HepG2 (cell line): ENCODE data around the gene C17orf58. TPM values are rescaled to one million over a fixed set of nuclear protein-coding genes. Genes with fewer than 3 reads are reported as not detected.
A peak's percentile ranks its signal among the peaks of the same experiment; 100 is the strongest.

Source experiments
- E2F5 ChIP-seq: sonication (generic); formaldehyde crosslinking; conservative IDR thresholded peaks from 2 replicates; pipeline ENCODE4 v1.4.0; 2020; ENCODE audit warnings: missing genetic modification reagents
- GFI1 ChIP-seq: sonication (generic); formaldehyde crosslinking; IDR thresholded peaks from 2 replicates; pipeline ENCODE4 v1.5.0; 2020; ENCODE audit warnings: missing genetic modification reagents, mild to moderate bottlenecking, borderline replicate concordance
- KLF6 ChIP-seq: IDR thresholded peaks from 2 replicates; pipeline ENCODE4 v1.8.0; 2016; ENCODE audit warnings: missing biosample characterization, missing genetic modification reagents
- MYPOP ChIP-seq: sonication (generic); formaldehyde crosslinking; IDR thresholded peaks from 2 replicates; pipeline ENCODE4 v1.8.1; 2023; ENCODE audit warnings: mild to moderate bottlenecking, moderate library complexity, missing genetic modification reagents
- PRDM4 ChIP-seq: sonication (generic); formaldehyde crosslinking; IDR thresholded peaks from 2 replicates; pipeline ENCODE4 v1.9.0; 2021; ENCODE audit warnings: missing genetic modification reagents, borderline replicate concordance
- TMF1 ChIP-seq: sonication (generic); formaldehyde crosslinking; IDR thresholded peaks from 2 replicates; pipeline ENCODE4 v1.8.1; 2022; ENCODE audit warnings: low read depth, missing genetic modification reagents
- ZGPAT ChIP-seq: IDR thresholded peaks from 2 replicates; pipeline ENCODE4 v1.6.1; 2016; ENCODE audit warnings: mild to moderate bottlenecking
- ZNF142 ChIP-seq: sonication (generic); formaldehyde crosslinking; IDR thresholded peaks from 2 replicates; pipeline ENCODE4 v1.4.0; 2020; ENCODE audit warnings: missing genetic modification reagents
- ZNF143 ChIP-seq: sonication (generic); formaldehyde crosslinking; IDR thresholded peaks from 2 replicates; pipeline ENCODE4 v1.4.0; 2020; ENCODE audit warnings: missing genetic modification reagents
- ZNF18 ChIP-seq: sonication (generic); formaldehyde crosslinking; IDR thresholded peaks from 2 replicates; pipeline ENCODE4 v1.8.0; 2022; ENCODE audit warnings: mild to moderate bottlenecking, missing genetic modification reagents; ENCODE audit not compliant: insufficient replicate concordance
- ZNF639 ChIP-seq: conservative IDR thresholded peaks from 2 replicates; pipeline ENCODE4 v1.6.1; 2018; ENCODE audit warnings: missing genetic modification reagents
- polyA plus RNA-seq, 8 experiments: library from polyadenylated mRNA; depleted of rRNA in 3 of 8; stranded (reverse) in 7 of 8; unstranded in 1 of 8; fragments of >200 nt; fragmentation: Illumina TruSeq in 4 of 8; extraction: Trizol in 4 of 8; gene quantifications; 2 replicates each; pipeline versions ENCODE4 v1.2.1 to v1.2.3, GENCODE V29; 2011 to 2016; ENCODE audit warnings: low read depth in 4 of 8, missing spikeins in 1 of 8, mixed read lengths in 1 of 8; ENCODE audit not compliant: insufficient read depth in 1 of 8
- total RNA-seq, 5 experiments: library from RNA; depleted of rRNA; stranded (reverse); fragments of >200 nt; fragmentation: Illumina TruSeq; extraction: Trizol; gene quantifications; 2 replicates each; pipeline ENCODE4 v1.2.3, GENCODE V29; 2016; ENCODE audit warnings: low read depth in 1 of 5

Gene C17orf58
- total and polyA plus RNA-seq, 2 of the 13 experiments (the other 11 are each of a cell fraction or from before 2014, with no cell fraction given): 15.6 to 15.8 TPM

DNA sequence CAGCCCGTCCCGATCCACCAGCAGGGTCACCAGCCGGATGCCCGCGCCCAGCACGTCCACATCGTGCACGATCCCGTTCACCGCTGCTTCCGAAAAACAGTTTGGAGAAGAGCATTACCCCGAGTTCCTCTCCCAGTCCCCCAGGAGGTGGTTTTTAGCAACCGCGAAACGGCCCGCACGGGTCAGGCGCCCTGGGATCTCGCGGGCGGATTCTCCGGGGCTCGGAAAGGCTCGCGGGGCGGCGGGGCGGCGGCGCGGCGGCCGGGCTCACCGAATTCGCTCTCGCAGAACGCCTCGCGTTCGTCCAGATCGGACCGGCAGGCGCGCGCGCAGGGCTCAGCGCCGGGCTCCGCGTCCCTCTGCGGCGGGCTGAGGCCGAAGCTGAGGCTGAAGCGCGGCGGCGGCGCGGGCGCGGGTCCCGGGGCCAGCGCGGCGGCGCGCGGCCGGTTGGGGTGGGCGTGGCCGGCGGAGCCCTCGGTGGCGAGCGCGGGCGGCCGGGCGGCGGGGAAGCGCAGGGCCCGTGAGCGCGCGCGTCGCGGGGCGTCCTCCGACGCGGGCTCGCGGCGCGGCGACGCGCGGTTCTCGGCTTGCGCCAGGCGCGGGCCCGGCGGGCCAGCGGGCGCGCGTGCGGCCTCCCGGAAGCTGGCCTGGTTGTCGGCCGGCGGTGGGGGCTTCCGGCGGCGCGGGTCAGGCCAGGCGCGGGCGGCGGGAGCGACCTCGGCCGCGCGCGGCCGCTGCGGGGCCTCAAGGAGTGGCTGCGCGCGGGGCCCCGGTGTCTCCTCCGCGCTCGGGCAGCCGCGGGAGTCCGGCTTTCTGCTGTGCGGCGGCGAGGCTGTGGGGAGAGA is 2.9 kb downstream of the C17orf58 start (continued):
- TF ChIP-seq GFI1 (peak; percentile 46; the same call in 1 of the 2 replicates), TMF1 (CRISPR knock-in tag) (no peak), PRDM4 (CRISPR knock-in tag) (0 out of 2 replicates have a peak, but pooled peaks have one; percentile 47), ZNF143 (CRISPR knock-in tag) (no peak), KLF6 (CRISPR knock-in tag) (0 out of 2 replicates have a peak, but pooled peaks have one; percentile 42), E2F5 (CRISPR knock-in tag) (peak; percentile 49; the same call in 1 of the 2 replicates), ZNF18 (peak; percentile 69), ZGPAT (peak; percentile 72; the same call in 1 of the 2 replicates), ZNF142 (CRISPR knock-in tag) (0 out of 2 replicates have a peak, but pooled peaks have one; percentile 6), MYPOP (CRISPR knock-in tag) (0 out of 2 replicates have a peak, but pooled peaks have one; percentile 44), ZNF639 (CRISPR knock-in tag) (peak; percentile 22; the same call in 1 of the 2 replicates)
